ENCODE results near the gene TMEM106A.
"Not testable (repeated sequence)": the region's sequence is repeated elsewhere in the genome, so short reads cannot be mapped to it uniquely, and the experiment has no call there.

TMEM106A gene

GRCh38 chr17:43211480-43212402 is at the start of gene TMEM106A:
Gene TMEM106A, plus strand, starts transcription at chr17:43211875. Its CDS starts 1,167 bp downstream, at chr17:43213042.
- DNase-seq: peak; percentile 53

GRCh38 chr17:43165971-43166370 is 45.7 kb upstream of the TMEM106A start:
- not testable (repeated sequence) for DNase-seq

- DNase-seq: no peak
Observed at GRCh38 chr17:43169561-43170139, 42.0 kb upstream of the TMEM106A start.

GRCh38 chr17:43170140-43170765 is 41.4 kb upstream of the TMEM106A start:
- peak; percentile 86 for DNase-seq

GRCh38 chr17:43170766-43171585 is 40.7 kb upstream of the TMEM106A start, which contains the start of gene NBR1:
Gene NBR1, plus strand, starts transcription at chr17:43171214. Its CDS starts 4,586 bp downstream, at chr17:43175800.
- DNase-seq: peak; percentile 99

- DNase-seq: peak; percentile 53
Observed at GRCh38 chr17:43171586-43172487, 39.8 kb upstream of the TMEM106A start.

- DNase-seq: no peak
Observed at GRCh38 chr17:43175213-43176118, 36.2 kb upstream of the TMEM106A start.

GRCh38 chr17:43176119-43176570 is 35.5 kb upstream of the TMEM106A start:
- DNase-seq: no peak

- DNase-seq: no peak
Observed at GRCh38 chr17:43183921-43184320, 27.8 kb upstream of the TMEM106A start.

GRCh38 chr17:43186656-43187055 is 25.0 kb upstream of the TMEM106A start:
- DNase-seq: not testable (repeated sequence)

GRCh38 chr17:43193251-43193650 is 18.4 kb upstream of the TMEM106A start:
- no peak for DNase-seq

- DNase-seq: no peak
Observed at GRCh38 chr17:43199633-43200032, 12.0 kb upstream of the TMEM106A start.

- no peak for DNase-seq
Observed at GRCh38 chr17:43200127-43200526, 11.5 kb upstream of the TMEM106A start.

- DNase-seq: not testable (repeated sequence)
Observed at GRCh38 chr17:43203013-43203412, 8.7 kb upstream of the TMEM106A start.

GRCh38 chr17:43210576-43210975 is 1.1 kb upstream of the TMEM106A start:
- no peak for DNase-seq

- no peak for DNase-seq
Observed at GRCh38 chr17:43211123-43211479, 574 bp upstream of the TMEM106A start.

- no peak for DNase-seq
Observed at GRCh38 chr17:43212641-43213490, 1.2 kb downstream of the TMEM106A start.

- no peak for DNase-seq
Observed at GRCh38 chr17:43213545-43213944, 1.9 kb downstream of the TMEM106A start.

- no peak for DNase-seq
Observed at GRCh38 chr17:43215341-43215740, 3.7 kb downstream of the TMEM106A start.

Measured in GDM1 (cell line).